ENCODE data around the gene ENDOV.

DNA sequence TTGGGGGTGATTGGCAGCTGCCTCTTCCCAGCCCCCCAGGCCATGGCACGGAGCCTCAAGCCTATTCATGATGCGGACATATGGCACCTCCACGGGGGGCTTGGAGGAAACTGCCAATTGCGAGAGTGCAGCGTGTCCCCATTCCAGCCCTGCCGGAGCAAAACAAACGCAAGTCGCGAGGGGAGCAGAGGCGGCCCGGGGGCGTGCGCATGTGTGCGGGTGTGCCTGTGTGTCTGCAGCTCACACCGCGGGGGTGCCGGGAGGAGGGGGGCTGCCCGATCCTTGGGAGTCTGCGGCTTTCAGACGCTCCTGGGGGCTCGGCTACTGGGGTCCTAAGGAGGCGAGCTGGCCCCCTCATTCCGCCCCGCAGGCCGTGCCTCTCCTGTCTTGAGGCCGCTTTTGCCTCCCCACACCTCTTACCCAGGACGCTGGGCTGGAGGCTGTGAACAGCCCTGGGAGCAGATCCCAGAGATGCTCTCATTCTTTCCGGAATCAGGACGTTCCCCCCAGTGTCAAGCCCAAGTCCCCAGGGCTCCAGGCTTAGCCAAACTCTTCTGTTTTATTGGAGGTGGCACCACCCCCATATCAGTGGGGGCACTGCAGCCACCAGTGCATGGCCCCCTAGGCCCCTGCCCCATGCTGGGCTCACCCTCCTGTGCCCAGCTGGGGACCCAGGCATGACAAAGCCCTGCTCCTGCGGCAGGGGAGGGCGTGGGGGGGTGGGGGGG, 29.1 kb downstream of the ENDOV start:
- TF ChIP-seq, protein P1, sequence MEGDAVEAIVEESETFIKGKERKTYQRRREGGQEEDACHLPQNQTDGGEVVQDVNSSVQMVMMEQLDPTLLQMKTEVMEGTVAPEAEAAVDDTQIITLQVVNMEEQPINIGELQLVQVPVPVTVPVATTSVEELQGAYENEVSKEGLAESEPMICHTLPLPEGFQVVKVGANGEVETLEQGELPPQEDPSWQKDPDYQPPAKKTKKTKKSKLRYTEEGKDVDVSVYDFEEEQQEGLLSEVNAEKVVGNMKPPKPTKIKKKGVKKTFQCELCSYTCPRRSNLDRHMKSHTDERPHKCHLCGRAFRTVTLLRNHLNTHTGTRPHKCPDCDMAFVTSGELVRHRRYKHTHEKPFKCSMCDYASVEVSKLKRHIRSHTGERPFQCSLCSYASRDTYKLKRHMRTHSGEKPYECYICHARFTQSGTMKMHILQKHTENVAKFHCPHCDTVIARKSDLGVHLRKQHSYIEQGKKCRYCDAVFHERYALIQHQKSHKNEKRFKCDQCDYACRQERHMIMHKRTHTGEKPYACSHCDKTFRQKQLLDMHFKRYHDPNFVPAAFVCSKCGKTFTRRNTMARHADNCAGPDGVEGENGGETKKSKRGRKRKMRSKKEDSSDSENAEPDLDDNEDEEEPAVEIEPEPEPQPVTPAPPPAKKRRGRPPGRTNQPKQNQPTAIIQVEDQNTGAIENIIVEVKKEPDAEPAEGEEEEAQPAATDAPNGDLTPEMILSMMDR (IDR thresholded peaks at IDR 0.05): no peak
- TF ChIP-seq POLR2AphosphoS5 (IDR thresholded peaks at IDR 0.05; ENCODE audit: insufficient read depth in 1 of 2, low read depth in 1 of 2) (no peak), POLR2A (IDR thresholded peaks at IDR 0.05) (no peak)
